ENCODE data around the gene MAMSTR.

- TF ChIP-seq CTCF (IDR thresholded peaks at IDR 0.05; ENCODE audit: low read length) (no peak), EZH2 (IDR thresholded peaks at IDR 0.05; ENCODE audit: borderline replicate concordance, low read length) (no peak)
These were observed 1.2 kb upstream of the MAMSTR start for GRCh38 chr19:48720613-48721296.
